NB4 (cell line): Measurements from ENCODE around the gene TBX5.

ENCODE experiments used
- DNase-seq: peaks from one replicate; pipeline ENCODE4 v3.0.0; 2010; ENCODE audit warnings: low read depth
- H3K4me3 ChIP-seq: one replicate; pipeline ENCODE4 v1.5.1; 2011; ENCODE audit warnings: mild to moderate bottlenecking, low read depth, low read length, moderate library complexity
- MAX ChIP-seq: IDR thresholded peaks from 2 replicates; pipeline ENCODE4 v1.6.1; 2011; ENCODE audit warnings: low read depth, low read length
- MYC ChIP-seq: IDR thresholded peaks from 2 replicates; pipeline ENCODE4 v1.6.1; 2011; ENCODE audit warnings: low read depth, low read length
- POLR2A ChIP-seq: IDR thresholded peaks from 2 replicates; pipeline ENCODE4 v1.6.1; 2011; ENCODE audit warnings: mild to moderate bottlenecking; ENCODE audit not compliant: insufficient read length; ENCODE audit errors: extremely low read depth
- TF ChIP-seq, protein P1 (sequence below): IDR thresholded peaks from one replicate; pipeline ENCODE4 v1.5.1; 2012; ENCODE audit warnings: low read depth, low read length

The TBX5 gene

GRCh38 chr12:114447799-114448617 is 42.1 kb upstream of the TBX5 start:
- H3K4me3 ChIP-seq = no peak overlapping the region
- TF ChIP-seq MAX (no peak), POLR2A (no peak), MYC (no peak)
- TF ChIP-seq, protein P1, sequence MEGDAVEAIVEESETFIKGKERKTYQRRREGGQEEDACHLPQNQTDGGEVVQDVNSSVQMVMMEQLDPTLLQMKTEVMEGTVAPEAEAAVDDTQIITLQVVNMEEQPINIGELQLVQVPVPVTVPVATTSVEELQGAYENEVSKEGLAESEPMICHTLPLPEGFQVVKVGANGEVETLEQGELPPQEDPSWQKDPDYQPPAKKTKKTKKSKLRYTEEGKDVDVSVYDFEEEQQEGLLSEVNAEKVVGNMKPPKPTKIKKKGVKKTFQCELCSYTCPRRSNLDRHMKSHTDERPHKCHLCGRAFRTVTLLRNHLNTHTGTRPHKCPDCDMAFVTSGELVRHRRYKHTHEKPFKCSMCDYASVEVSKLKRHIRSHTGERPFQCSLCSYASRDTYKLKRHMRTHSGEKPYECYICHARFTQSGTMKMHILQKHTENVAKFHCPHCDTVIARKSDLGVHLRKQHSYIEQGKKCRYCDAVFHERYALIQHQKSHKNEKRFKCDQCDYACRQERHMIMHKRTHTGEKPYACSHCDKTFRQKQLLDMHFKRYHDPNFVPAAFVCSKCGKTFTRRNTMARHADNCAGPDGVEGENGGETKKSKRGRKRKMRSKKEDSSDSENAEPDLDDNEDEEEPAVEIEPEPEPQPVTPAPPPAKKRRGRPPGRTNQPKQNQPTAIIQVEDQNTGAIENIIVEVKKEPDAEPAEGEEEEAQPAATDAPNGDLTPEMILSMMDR = no peak
- DNase-seq = no peak

- no peak for DNase-seq
- TF ChIP-seq MAX = no peak
- TF ChIP-seq, protein P1 = no peak
- TF ChIP-seq MYC = no peak
These were observed 41.4 kb upstream of the TBX5 start for GRCh38 chr12:114447274-114447716.

DNA sequence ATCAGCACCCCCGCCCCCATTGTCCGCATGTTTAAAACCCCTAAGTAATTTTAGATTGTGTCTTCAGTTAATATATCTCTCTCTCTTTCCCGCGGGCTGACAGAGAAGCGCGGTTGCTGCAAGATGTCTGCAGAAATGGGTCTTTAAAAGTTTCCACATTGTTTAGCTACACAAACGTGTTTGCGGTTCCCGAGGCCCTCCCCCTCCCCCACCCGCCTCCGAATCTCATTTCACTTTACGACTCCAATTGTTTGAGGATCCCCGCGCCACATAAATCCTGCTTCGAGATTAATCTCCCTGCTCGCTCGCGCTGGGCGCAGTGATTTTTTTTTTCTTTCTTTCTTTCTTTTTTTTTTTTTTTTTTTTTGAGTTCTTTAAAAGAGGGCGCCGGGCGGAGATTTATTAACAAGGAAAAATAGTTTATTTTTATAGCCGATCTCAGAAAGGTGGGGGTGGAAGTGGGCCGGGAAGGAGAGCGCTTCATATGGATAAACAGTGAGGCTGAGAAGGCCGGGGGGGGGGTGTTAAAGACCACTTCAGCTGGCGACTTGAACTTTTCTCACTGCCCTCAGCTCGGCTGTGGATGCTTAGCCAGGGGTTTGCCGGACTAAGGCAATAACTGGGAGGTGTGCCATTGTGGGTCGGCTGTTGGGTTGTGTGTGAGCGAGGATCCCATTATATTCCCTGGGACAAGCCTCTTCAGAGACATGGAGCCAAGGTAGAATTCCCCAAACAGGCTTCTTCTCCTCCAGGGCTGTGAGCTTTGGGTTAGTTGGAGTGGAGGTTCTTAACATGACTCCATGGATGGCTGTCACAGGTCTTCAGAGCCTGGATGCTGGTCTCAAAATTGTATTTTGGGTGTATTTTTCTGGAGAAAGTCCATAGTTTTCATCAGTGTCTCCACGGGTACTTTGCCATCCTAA is 39.7 kb upstream of the TBX5 start:
- no peak overlapping the region for H3K4me3 ChIP-seq
- no peak for TF ChIP-seq MYC
- TF ChIP-seq, protein P1 = no peak
- no peak for TF ChIP-seq MAX
- no peak for TF ChIP-seq POLR2A
- DNase-seq = no peak

More at GRCh38 chr12:114447274-114447716, 41.4 kb upstream of the TBX5 start:
- no peak overlapping the region for H3K4me3 ChIP-seq

- TF ChIP-seq POLR2A (no peak), MAX (no peak), MYC (no peak)
- TF ChIP-seq, protein P1 = no peak
- no peak for DNase-seq
- H3K4me3 ChIP-seq = no peak overlapping the region
These were observed 38.7 kb upstream of the TBX5 start for GRCh38 chr12:114444422-114445279.
